GM12878 (cell line): Measurements from ENCODE around the gene TIA1. TPM values are rescaled to one million over a fixed set of nuclear protein-coding genes. Genes with fewer than 3 reads are reported as not detected.

Experiments
- BHLHE40 ChIP-seq, 2 experiments: fragments of 450-650 bp in 1 of 2; IDR thresholded peaks; 2 replicates each; pipeline ENCODE4 v1.6.1; 2011 to 2017; ENCODE audit warnings: low read depth in 2 of 2, borderline replicate concordance in 1 of 2, improper control_type of control experiment in 1 of 2, low read length in 1 of 2, mild to moderate bottlenecking in 1 of 2
- BRCA1 ChIP-seq: IDR thresholded peaks from 2 replicates; pipeline ENCODE4 v1.6.1; 2011; ENCODE audit warnings: low read depth, low read length, improper control_type of control experiment
- CBX3 ChIP-seq: fragments of 200-600 bp; sonication (generic); IDR thresholded peaks from 2 replicates; pipeline ENCODE4 v1.6.1; 2016; ENCODE audit warnings: low read depth, borderline replicate concordance
- CHD4 ChIP-seq: fragments of 200-600 bp; sonication (generic); IDR thresholded peaks from 2 replicates; pipeline ENCODE4 v1.6.1; 2016; ENCODE audit warnings: mild to moderate bottlenecking
- CREB1 ChIP-seq: IDR thresholded peaks from 2 replicates; pipeline ENCODE4 v1.6.1; 2012; ENCODE audit warnings: low read depth, mild to moderate bottlenecking, inconsistent platforms
- DPF2 ChIP-seq: fragments of 450-650 bp; IDR thresholded peaks from 2 replicates; pipeline ENCODE4 v1.6.1; 2017; ENCODE audit warnings: mild to moderate bottlenecking
- EGR1 ChIP-seq, 2 experiments: IDR thresholded peaks; 1 replicate in 1 of 2; 2 replicates in 1 of 2; pipeline ENCODE4 v1.6.1; 2011 to 2012; ENCODE audit warnings: low read depth in 2 of 2, low read length in 2 of 2, borderline replicate concordance in 1 of 2, mild to moderate bottlenecking in 1 of 2, moderate library complexity in 1 of 2
- EP300 ChIP-seq, 2 experiments: fragments of 150-350 bp in 1 of 2; IDR thresholded peaks; 2 replicates each; pipeline ENCODE4 v1.6.1; 2011 to 2012; ENCODE audit warnings: low read depth in 2 of 2, low read length in 2 of 2, borderline replicate concordance in 1 of 2, improper control_type of control experiment in 1 of 2, inconsistent platforms in 1 of 2; ENCODE audit not compliant: control insufficient read depth in 1 of 2
- EZH2 ChIP-seq: IDR thresholded peaks from 2 replicates; pipeline ENCODE4 v1.6.1; 2012; ENCODE audit warnings: low read depth, mild to moderate bottlenecking, control low read depth, inconsistent platforms, low read length, borderline replicate concordance; ENCODE audit not compliant: control insufficient read depth
- HSF1 ChIP-seq: fragments of 150-350 bp; IDR thresholded peaks from 2 replicates; pipeline ENCODE4 v1.6.1; 2014; ENCODE audit warnings: mild to moderate bottlenecking, low read depth, low read length
- IRF3 ChIP-seq: fragments of 450-650 bp; IDR thresholded peaks from 2 replicates; pipeline ENCODE4 v1.6.1; 2014; ENCODE audit warnings: mild to moderate bottlenecking
- KLF5 ChIP-seq: fragments of 450-650 bp; IDR thresholded peaks from 2 replicates; pipeline ENCODE4 v1.6.1; 2014; ENCODE audit warnings: mild to moderate bottlenecking; ENCODE audit not compliant: partially characterized antibody
- MEF2A ChIP-seq: IDR thresholded peaks from 2 replicates; pipeline ENCODE4 v1.6.1; 2011; ENCODE audit warnings: low read depth, mild to moderate bottlenecking, low read length, moderate library complexity; ENCODE audit not compliant: insufficient read depth
- PAX8 ChIP-seq: fragments of 450-650 bp; IDR thresholded peaks from 2 replicates; pipeline ENCODE4 v1.6.1; 2017; ENCODE audit warnings: mild to moderate bottlenecking, moderate library complexity
- RELA ChIP-seq: fragments of 450-650 bp; IDR thresholded peaks from 2 replicates; pipeline ENCODE4 v1.8.0; 2014; ENCODE audit warnings: borderline replicate concordance; ENCODE audit not compliant: partially characterized antibody
- RUNX3 ChIP-seq: IDR thresholded peaks from 2 replicates; pipeline ENCODE4 v1.6.1; 2012; ENCODE audit warnings: low read length, inconsistent platforms
- SMAD1 ChIP-seq: fragments of 450-650 bp; IDR thresholded peaks from 2 replicates; pipeline ENCODE4 v1.6.1; 2018; ENCODE audit warnings: mild to moderate bottlenecking, low read depth; ENCODE audit not compliant: partially characterized antibody
- SP1 ChIP-seq: IDR thresholded peaks from one replicate; pipeline ENCODE4 v1.6.1; 2011; ENCODE audit warnings: low read depth, low read length
- SREBF2 ChIP-seq: IDR thresholded peaks from 2 replicates; pipeline ENCODE4 v1.6.1; 2012; ENCODE audit warnings: mild to moderate bottlenecking, low read length
- STAT3 ChIP-seq: IDR thresholded peaks from 2 replicates; pipeline ENCODE4 v1.6.1; 2011; ENCODE audit warnings: low read depth, low read length, improper control_type of control experiment
- TBL1XR1 ChIP-seq: IDR thresholded peaks from 2 replicates; pipeline ENCODE4 v1.6.1; 2012; ENCODE audit warnings: low read depth, low read length, improper control_type of control experiment
- ZNF24 ChIP-seq: fragments of 450-650 bp; IDR thresholded peaks from 2 replicates; pipeline ENCODE4 v1.6.1; 2017; ENCODE audit warnings: antibody characterized with exemption, mild to moderate bottlenecking
- polyA plus RNA-seq, 11 experiments: library from polyadenylated mRNA; depleted of rRNA in 4 of 11; unstranded in 6 of 11; stranded (reverse) in 5 of 11; fragments of >200 nt; fragmentation: Nextera tagmentation in 4 of 11; fragmentation: Illumina TruSeq in 1 of 11; extraction: Ambion mirVana in 4 of 11; extraction: Trizol in 1 of 11; gene quantifications; 1 replicate in 1 of 11; 2 replicates in 10 of 11; pipeline versions ENCODE4 v1.2.1 to v1.2.3, GENCODE V29; 2011 to 2016; ENCODE audit warnings: inconsistent platforms in 2 of 11, missing spikeins in 2 of 11, low read depth in 1 of 11
- total RNA-seq, 4 experiments: library from RNA; depleted of rRNA in 3 of 4; stranded (reverse); fragments of >200 nt in 3 of 4; fragmentation: Illumina TruSeq in 1 of 4; extraction: Trizol in 1 of 4; gene quantifications; 2 replicates each; pipeline versions ENCODE4 v1.2.1 to v1.2.3, GENCODE V29; 2013 to 2021
- TF ChIP-seq, protein P1 (sequence below): IDR thresholded peaks from 2 replicates; pipeline ENCODE4 v1.6.1; 2011; ENCODE audit warnings: borderline replicate concordance, low read depth, mild to moderate bottlenecking, moderate library complexity, mixed read lengths, low read length; ENCODE audit not compliant: insufficient read depth; ENCODE audit errors: extremely low read length
- TF ChIP-seq, protein P2 (sequence below): fragments of 450-650 bp; IDR thresholded peaks from 2 replicates; pipeline ENCODE4 v1.6.1; 2017; ENCODE audit warnings: mild to moderate bottlenecking, moderate library complexity

Gene TIA1
- total and polyA plus RNA-seq, 10 of the 15 experiments (the other 5 are each of a cell fraction or from before 2014, with no cell fraction given), result 21.5 to 155 (median 67.0) TPM

DNA sequence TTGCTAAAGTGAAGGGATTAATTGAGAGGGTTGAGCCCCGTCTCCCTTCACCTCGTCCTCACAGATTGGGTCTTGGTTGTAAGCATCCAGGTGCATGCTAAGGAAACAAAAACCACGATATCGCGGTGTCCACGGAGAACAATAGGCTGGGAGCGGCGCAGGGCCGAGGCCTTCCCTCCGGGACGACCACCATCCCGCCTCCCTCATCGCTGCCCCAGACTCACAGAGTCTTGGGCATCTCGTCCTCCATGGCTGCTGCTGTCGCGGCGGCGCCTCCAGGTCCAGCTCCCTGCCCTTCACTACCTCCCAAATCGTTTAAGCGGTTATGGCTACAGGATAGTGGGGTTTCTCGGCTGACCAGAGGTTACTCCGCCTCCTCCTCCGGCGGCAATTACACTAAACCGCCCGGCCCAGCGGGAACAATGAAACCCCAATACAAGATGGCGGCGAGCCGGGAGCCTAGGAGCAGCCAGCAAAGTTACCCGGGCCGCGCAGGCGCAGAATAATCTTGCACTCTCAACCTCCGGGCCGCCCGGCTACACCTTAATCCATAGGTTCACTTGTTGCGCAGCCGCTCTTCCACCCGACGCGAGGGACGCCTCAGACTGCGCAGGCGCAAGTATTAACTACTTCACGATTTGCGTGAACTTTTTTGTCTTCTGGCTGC, at the start of gene TIA1 (continued):
- TF ChIP-seq EP300 (IDR thresholded peaks at IDR 0.05; ENCODE audit: borderline replicate concordance in 1 of 2, control insufficient read depth in 1 of 2, low read depth in 2 of 2, low read length in 2 of 2) (no peak), SREBF2 (no peak), KLF5 (no peak), SP1 (no peak), MEF2A (no peak), IRF3 (no peak), PAX8 (no peak), EGR1 (IDR thresholded peaks at IDR 0.05; ENCODE audit: borderline replicate concordance in 1 of 2, low read depth in 2 of 2, low read length in 2 of 2) (0 out of 3 replicates have a peak, but pooled peaks of 1 of the 2 experiments have one; percentile 8), RELA (no peak), CREB1 (0 out of 2 replicates have a peak, but pooled peaks have one; percentile 8), BRCA1 (no peak), HSF1 (no peak), BHLHE40 (IDR thresholded peaks at IDR 0.05; ENCODE audit: borderline replicate concordance in 1 of 2, low read depth in 2 of 2, low read length in 1 of 2) (no peak), EZH2 (no peak), ZNF24 (no peak), CHD4 (no peak), SMAD1 (no peak), CBX3 (no peak), DPF2 (peak; percentile 45; the same call in 1 of the 2 replicates), STAT3 (no peak), TBL1XR1 (no peak), RUNX3 (peak; percentile 24; the same call in 1 of the 2 replicates)
- TF ChIP-seq, protein P1, sequence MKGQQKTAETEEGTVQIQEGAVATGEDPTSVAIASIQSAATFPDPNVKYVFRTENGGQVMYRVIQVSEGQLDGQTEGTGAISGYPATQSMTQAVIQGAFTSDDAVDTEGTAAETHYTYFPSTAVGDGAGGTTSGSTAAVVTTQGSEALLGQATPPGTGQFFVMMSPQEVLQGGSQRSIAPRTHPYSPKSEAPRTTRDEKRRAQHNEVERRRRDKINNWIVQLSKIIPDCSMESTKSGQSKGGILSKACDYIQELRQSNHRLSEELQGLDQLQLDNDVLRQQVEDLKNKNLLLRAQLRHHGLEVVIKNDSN, result no peak
- TF ChIP-seq, protein P2, sequence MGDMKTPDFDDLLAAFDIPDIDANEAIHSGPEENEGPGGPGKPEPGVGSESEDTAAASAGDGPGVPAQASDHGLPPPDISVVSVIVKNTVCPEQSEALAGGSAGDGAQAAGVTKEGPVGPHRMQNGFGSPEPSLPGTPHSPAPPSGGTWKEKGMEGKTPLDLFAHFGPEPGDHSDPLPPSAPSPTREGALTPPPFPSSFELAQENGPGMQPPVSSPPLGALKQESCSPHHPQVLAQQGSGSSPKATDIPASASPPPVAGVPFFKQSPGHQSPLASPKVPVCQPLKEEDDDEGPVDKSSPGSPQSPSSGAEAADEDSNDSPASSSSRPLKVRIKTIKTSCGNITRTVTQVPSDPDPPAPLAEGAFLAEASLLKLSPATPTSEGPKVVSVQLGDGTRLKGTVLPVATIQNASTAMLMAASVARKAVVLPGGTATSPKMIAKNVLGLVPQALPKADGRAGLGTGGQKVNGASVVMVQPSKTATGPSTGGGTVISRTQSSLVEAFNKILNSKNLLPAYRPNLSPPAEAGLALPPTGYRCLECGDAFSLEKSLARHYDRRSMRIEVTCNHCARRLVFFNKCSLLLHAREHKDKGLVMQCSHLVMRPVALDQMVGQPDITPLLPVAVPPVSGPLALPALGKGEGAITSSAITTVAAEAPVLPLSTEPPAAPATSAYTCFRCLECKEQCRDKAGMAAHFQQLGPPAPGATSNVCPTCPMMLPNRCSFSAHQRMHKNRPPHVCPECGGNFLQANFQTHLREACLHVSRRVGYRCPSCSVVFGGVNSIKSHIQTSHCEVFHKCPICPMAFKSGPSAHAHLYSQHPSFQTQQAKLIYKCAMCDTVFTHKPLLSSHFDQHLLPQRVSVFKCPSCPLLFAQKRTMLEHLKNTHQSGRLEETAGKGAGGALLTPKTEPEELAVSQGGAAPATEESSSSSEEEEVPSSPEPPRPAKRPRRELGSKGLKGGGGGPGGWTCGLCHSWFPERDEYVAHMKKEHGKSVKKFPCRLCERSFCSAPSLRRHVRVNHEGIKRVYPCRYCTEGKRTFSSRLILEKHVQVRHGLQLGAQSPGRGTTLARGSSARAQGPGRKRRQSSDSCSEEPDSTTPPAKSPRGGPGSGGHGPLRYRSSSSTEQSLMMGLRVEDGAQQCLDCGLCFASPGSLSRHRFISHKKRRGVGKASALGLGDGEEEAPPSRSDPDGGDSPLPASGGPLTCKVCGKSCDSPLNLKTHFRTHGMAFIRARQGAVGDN, result peak; percentile 63; the same call in 1 of the 2 replicates
